ENCODE results near the gene NHLH1. TPM values are rescaled to one million over a fixed set of nuclear protein-coding genes. Genes with fewer than 3 reads are reported as not detected.

The NHLH1 gene
- total and polyA plus RNA-seq, 10 of the 15 experiments (the other 5 are each of a cell fraction or from before 2014, with no cell fraction given), result 0.22 to 0.98 (median 0.43) TPM; not detected in 1

DNA sequence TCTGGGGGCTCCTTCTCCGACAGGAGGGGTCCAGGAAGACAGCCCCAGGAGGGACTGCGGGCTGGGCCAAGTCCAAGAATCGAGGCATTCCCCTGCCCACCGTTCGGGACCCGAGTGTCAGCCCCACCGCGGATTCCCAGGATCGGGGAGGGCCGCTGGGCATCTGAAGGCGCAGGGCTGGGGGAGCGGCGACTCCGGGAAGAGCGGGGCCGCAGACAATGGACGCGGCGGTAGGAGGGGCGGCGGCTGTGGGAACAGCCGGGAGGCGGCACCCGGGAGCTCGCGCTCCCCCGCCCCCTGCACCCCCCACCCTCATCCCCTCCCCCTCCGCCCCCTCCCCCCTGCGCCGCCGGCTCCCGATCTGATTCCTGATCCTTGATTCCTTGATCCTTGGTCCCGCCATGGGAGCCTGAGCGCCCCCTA is 33.4 kb downstream of the NHLH1 start, which contains the start of gene VANGL2 (continued):
- TF ChIP-seq JUND (IDR thresholded peaks at IDR 0.05; ENCODE audit: low read depth, low read length) (peak; percentile 95), EP300 (IDR thresholded peaks at IDR 0.05; ENCODE audit: borderline replicate concordance in 1 of 2, control insufficient read depth in 1 of 2, low read depth in 2 of 2, low read length in 2 of 2) (peak in 1 of 2 experiments; percentile 100; a peak in 2 of 4 replicates), KAT2A (conservative IDR thresholded peaks at IDR 0.05; ENCODE audit: control insufficient read depth, low read depth, low read length) (peak; percentile 85), SRF (IDR thresholded peaks at IDR 0.05; ENCODE audit: low read depth in 2 of 2, low read length in 2 of 2) (no peak), BHLHE40 (IDR thresholded peaks at IDR 0.05; ENCODE audit: borderline replicate concordance in 1 of 2, low read depth in 2 of 2, low read length in 1 of 2) (0 out of 4 replicates have a peak, but pooled peaks of 1 of the 2 experiments have one; percentile 7), ZZZ3 (IDR thresholded peaks at IDR 0.05; ENCODE audit: control insufficient read depth, insufficient read length, low read depth) (no peak), SPI1 (IDR thresholded peaks at IDR 0.05; ENCODE audit: borderline replicate concordance, insufficient read depth, low read depth, low read length) (no peak), EED (IDR thresholded peaks at IDR 0.05; ENCODE audit: low read depth) (peak; percentile 26; the same call in 1 of the 2 replicates), IKZF2 (IDR thresholded peaks at IDR 0.05) (peak; percentile 48 to 59; a peak in 2 of 4 replicates), DPF2 (IDR thresholded peaks at IDR 0.05) (0 out of 2 replicates have a peak, but pooled peaks have one; percentile 27), IKZF1 (conservative IDR thresholded peaks at IDR 0.05) (peak; percentile 75), YY1 (IDR thresholded peaks at IDR 0.05; ENCODE audit: low read depth, low read length) (peak; percentile 91), FOXM1 (IDR thresholded peaks at IDR 0.05; ENCODE audit: low read depth, low read length) (no peak), CHD2 (IDR thresholded peaks at IDR 0.05; ENCODE audit: borderline replicate concordance, low read depth, low read length) (0 out of 2 replicates have a peak, but pooled peaks have one; percentile 37), RCOR1 (conservative IDR thresholded peaks at IDR 0.05; ENCODE audit: low read depth, low read length) (no peak), GATAD2B (conservative IDR thresholded peaks at IDR 0.05; ENCODE audit: low read depth) (no peak; the same call in 1 of the 2 replicates)
- TF ChIP-seq, protein P1, sequence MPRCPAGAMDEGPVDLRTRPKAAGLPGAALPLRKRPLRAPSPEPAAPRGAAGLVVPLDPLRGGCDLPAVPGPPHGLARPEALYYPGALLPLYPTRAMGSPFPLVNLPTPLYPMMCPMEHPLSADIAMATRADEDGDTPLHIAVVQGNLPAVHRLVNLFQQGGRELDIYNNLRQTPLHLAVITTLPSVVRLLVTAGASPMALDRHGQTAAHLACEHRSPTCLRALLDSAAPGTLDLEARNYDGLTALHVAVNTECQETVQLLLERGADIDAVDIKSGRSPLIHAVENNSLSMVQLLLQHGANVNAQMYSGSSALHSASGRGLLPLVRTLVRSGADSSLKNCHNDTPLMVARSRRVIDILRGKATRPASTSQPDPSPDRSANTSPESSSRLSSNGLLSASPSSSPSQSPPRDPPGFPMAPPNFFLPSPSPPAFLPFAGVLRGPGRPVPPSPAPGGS (IDR thresholded peaks at IDR 0.05; ENCODE audit: borderline replicate concordance, insufficient read depth, low read depth, low read length, poor library complexity, severe bottlenecking), result no peak
- TF ChIP-seq, protein P2, sequence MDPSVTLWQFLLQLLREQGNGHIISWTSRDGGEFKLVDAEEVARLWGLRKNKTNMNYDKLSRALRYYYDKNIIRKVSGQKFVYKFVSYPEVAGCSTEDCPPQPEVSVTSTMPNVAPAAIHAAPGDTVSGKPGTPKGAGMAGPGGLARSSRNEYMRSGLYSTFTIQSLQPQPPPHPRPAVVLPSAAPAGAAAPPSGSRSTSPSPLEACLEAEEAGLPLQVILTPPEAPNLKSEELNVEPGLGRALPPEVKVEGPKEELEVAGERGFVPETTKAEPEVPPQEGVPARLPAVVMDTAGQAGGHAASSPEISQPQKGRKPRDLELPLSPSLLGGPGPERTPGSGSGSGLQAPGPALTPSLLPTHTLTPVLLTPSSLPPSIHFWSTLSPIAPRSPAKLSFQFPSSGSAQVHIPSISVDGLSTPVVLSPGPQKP (IDR thresholded peaks at IDR 0.05; ENCODE audit: low read depth, low read length), result no peak
- TF ChIP-seq, protein P3, sequence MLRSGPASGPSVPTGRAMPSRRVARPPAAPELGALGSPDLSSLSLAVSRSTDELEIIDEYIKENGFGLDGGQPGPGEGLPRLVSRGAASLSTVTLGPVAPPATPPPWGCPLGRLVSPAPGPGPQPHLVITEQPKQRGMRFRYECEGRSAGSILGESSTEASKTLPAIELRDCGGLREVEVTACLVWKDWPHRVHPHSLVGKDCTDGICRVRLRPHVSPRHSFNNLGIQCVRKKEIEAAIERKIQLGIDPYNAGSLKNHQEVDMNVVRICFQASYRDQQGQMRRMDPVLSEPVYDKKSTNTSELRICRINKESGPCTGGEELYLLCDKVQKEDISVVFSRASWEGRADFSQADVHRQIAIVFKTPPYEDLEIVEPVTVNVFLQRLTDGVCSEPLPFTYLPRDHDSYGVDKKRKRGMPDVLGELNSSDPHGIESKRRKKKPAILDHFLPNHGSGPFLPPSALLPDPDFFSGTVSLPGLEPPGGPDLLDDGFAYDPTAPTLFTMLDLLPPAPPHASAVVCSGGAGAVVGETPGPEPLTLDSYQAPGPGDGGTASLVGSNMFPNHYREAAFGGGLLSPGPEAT (IDR thresholded peaks at IDR 0.05; ENCODE audit: low read depth), result 0 out of 2 replicates have a peak, but pooled peaks have one; percentile 25
- TF ChIP-seq, protein P4, sequence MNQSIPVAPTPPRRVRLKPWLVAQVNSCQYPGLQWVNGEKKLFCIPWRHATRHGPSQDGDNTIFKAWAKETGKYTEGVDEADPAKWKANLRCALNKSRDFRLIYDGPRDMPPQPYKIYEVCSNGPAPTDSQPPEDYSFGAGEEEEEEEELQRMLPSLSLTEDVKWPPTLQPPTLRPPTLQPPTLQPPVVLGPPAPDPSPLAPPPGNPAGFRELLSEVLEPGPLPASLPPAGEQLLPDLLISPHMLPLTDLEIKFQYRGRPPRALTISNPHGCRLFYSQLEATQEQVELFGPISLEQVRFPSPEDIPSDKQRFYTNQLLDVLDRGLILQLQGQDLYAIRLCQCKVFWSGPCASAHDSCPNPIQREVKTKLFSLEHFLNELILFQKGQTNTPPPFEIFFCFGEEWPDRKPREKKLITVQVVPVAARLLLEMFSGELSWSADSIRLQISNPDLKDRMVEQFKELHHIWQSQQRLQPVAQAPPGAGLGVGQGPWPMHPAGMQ (IDR thresholded peaks at IDR 0.05; ENCODE audit: borderline replicate concordance), result no peak
- TF ChIP-seq, protein P5, sequence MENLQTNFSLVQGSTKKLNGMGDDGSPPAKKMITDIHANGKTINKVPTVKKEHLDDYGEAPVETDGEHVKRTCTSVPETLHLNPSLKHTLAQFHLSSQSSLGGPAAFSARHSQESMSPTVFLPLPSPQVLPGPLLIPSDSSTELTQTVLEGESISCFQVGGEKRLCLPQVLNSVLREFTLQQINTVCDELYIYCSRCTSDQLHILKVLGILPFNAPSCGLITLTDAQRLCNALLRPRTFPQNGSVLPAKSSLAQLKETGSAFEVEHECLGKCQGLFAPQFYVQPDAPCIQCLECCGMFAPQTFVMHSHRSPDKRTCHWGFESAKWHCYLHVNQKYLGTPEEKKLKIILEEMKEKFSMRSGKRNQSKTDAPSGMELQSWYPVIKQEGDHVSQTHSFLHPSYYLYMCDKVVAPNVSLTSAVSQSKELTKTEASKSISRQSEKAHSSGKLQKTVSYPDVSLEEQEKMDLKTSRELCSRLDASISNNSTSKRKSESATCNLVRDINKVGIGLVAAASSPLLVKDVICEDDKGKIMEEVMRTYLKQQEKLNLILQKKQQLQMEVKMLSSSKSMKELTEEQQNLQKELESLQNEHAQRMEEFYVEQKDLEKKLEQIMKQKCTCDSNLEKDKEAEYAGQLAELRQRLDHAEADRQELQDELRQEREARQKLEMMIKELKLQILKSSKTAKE (IDR thresholded peaks at IDR 0.05; ENCODE audit: low read depth, poor library complexity, severe bottlenecking), result no peak
